Neural cell (in vitro differentiated cells): ENCODE results near the gene UBE2I. TPM values are rescaled to one million over a fixed set of nuclear protein-coding genes. Genes with fewer than 3 reads are reported as not detected.

Source experiments
- H2AFZ ChIP-seq: fragments of 200-600, 300-800 bp; sonication (generic), shearing (Covaris generic); 2 replicates; pipeline ENCODE4 v1.6.0; 2014; ENCODE audit warnings: low read depth, mild to moderate bottlenecking, antibody characterized with exemption, low read length, moderate library complexity
- H3F3A ChIP-seq: fragments of 200-600 bp; shearing (Covaris generic); 2 replicates; pipeline ENCODE4 v1.6.1; 2016; ENCODE audit warnings: mild to moderate bottlenecking, moderate library complexity, mixed read lengths, antibody characterized with exemption, low read length; ENCODE audit not compliant: insufficient read depth, poor library complexity, severe bottlenecking
- H3K27ac ChIP-seq: fragments of 200-600, 300-800 bp; sonication (generic), shearing (Covaris generic); 2 replicates; pipeline ENCODE4 v1.5.1; 2014; ENCODE audit warnings: mild to moderate bottlenecking, low read length, moderate library complexity
- H3K27me3 ChIP-seq: fragments of 300-800, 200-600 bp; sonication (generic), shearing (Covaris generic); 2 replicates; pipeline ENCODE4 v1.6.0; 2014; ENCODE audit warnings: mild to moderate bottlenecking, low read depth, low read length, moderate library complexity; ENCODE audit not compliant: insufficient read depth
- H3K36me3 ChIP-seq: fragments of 300-800, 200-600 bp; sonication (generic), shearing (Covaris generic); 2 replicates; pipeline ENCODE4 v1.5.1; 2014; ENCODE audit warnings: mild to moderate bottlenecking, antibody characterized with exemption, low read length, moderate library complexity; ENCODE audit not compliant: insufficient read depth
- H3K4me2 ChIP-seq: fragments of 300-800, 200-600 bp; sonication (generic), shearing (Covaris generic); 2 replicates; pipeline ENCODE4 v1.6.0; 2014; ENCODE audit warnings: mild to moderate bottlenecking, low read length
- H3K4me3 ChIP-seq: fragments of 300-800, 200-600 bp; sonication (generic), shearing (Covaris generic); 2 replicates; pipeline ENCODE4 v1.5.1; 2014; ENCODE audit warnings: mild to moderate bottlenecking, low read length, moderate library complexity
- H3K79me2 ChIP-seq: fragments of 200-600 bp; shearing (Covaris generic); replicated peaks from 2 replicates; pipeline ENCODE4 v1.6.0; 2014; ENCODE audit warnings: mild to moderate bottlenecking, low read length, moderate library complexity; ENCODE audit not compliant: insufficient read depth
- H3K9ac ChIP-seq: fragments of 300-800, 200-600 bp; sonication (generic), shearing (Covaris generic); 2 replicates; pipeline ENCODE4 v1.6.1; 2016; ENCODE audit warnings: mild to moderate bottlenecking, low read length, mixed read lengths
- H3K9me2 ChIP-seq: fragments of 200-600 bp; shearing (Covaris generic); 2 replicates; pipeline ENCODE4 v1.6.1; 2016; ENCODE audit warnings: mild to moderate bottlenecking, low read length, mixed read lengths; ENCODE audit not compliant: insufficient read depth
- H3K9me3 ChIP-seq: fragments of 200-600, 300-800 bp; sonication (generic), shearing (Covaris generic); 2 replicates; pipeline ENCODE4 v1.6.1; 2016; ENCODE audit warnings: mild to moderate bottlenecking, mixed run types, low read length, moderate library complexity, mixed read lengths
- H4K20me1 ChIP-seq: fragments of 200-600 bp; shearing (Covaris generic); 2 replicates; pipeline ENCODE4 v1.6.1; 2016; ENCODE audit warnings: mild to moderate bottlenecking, mixed run types; ENCODE audit not compliant: insufficient read depth
- EP300 ChIP-seq: fragments of 450-650 bp; conservative IDR thresholded peaks from 2 replicates; pipeline ENCODE4 v1.6.1; 2014; ENCODE audit warnings: antibody characterized with exemption, mild to moderate bottlenecking, moderate library complexity; ENCODE audit not compliant: poor library complexity, severe bottlenecking
- EZH2 ChIP-seq: fragments of 200-600, 300-800 bp; shearing (Covaris generic), sonication (generic); IDR thresholded peaks from 2 replicates; pipeline ENCODE4 v1.6.1; 2014; ENCODE audit warnings: antibody characterized with exemption, low read length, borderline replicate concordance, mild to moderate bottlenecking; ENCODE audit not compliant: insufficient read depth, poor library complexity, severe bottlenecking
- MXI1 ChIP-seq: fragments of 450-650 bp; conservative IDR thresholded peaks from 2 replicates; pipeline ENCODE4 v1.6.1; 2014; ENCODE audit warnings: antibody characterized with exemption, mild to moderate bottlenecking; ENCODE audit not compliant: poor library complexity, severe bottlenecking
- POLR2AphosphoS5 ChIP-seq: IDR thresholded peaks from 2 replicates; pipeline ENCODE4 v1.6.1; 2012
- RAD21 ChIP-seq: fragments of 450-650 bp; conservative IDR thresholded peaks from 2 replicates; pipeline ENCODE4 v1.6.1; 2014; ENCODE audit warnings: antibody characterized with exemption, mild to moderate bottlenecking, moderate library complexity
- SMC3 ChIP-seq: fragments of 450-650 bp; conservative IDR thresholded peaks from 2 replicates; pipeline ENCODE4 v1.6.1; 2014; ENCODE audit warnings: antibody characterized with exemption, mild to moderate bottlenecking, moderate library complexity; ENCODE audit not compliant: poor library complexity
- polyA plus RNA-seq: library from polyadenylated mRNA; depleted of rRNA; stranded (reverse); fragments of >200 nt; gene quantifications from 2 replicates; pipeline ENCODE4 v1.2.3, GENCODE V29; 2014
- TF ChIP-seq, protein P1 (sequence below): fragments of 450-650 bp; IDR thresholded peaks from 2 replicates; pipeline ENCODE4 v1.5.1; 2014; ENCODE audit warnings: antibody characterized with exemption, mild to moderate bottlenecking, moderate library complexity; ENCODE audit not compliant: poor library complexity, severe bottlenecking
- TF ChIP-seq, protein P2 (sequence below): IDR thresholded peaks from 2 replicates; pipeline ENCODE4 v1.6.1; 2012; ENCODE audit warnings: borderline replicate concordance

The UBE2I gene
- polyA plus RNA-seq, 1 donor from 2014 or later: 111 TPM

DNA sequence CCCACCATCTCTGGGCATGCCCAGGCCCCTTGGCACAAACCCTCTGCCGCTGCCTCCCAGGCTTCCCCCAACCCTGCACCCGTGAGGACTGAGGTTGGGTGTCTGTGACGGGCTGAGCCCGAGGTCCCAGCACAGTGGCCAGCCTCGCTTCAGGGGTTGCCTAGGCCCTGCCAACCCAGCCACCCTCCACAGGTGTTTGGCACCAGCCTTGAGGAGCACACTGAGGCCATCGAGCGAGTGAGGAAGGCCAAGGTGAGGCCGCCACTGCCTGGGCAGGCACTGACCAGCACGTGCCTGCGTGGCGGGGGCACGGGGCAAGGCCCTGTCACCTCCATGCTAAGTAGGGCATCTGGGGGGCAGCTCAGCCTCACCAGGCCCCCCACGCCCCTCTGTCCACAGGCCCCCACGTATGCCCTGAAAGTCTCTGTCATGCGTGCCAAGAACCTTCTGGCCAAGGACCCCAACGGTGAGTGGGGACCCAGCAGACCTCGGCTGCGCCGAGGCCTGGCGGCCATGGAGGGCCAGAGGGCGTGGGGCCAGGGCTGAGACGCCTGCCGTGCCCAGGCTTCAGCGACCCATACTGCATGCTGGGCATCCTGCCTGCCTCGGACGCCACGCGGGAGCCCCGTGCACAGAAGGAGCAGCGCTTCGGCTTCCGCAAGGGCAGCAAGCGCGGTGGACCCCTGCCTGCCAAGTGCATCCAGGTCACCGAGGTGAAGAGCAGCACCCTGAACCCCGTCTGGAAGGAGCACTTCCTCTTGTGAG is 31.5 kb downstream of the UBE2I start:
- Histone ChIP-seq H3K4me3 (no peak overlapping the region), H2AFZ (no peak overlapping the region), H3K27ac (no peak overlapping the region), H3K9me2 (no peaks in the 10 kb centered on the region), H3K9ac (no peak overlapping the region), H3K27me3 (no peaks in the 10 kb centered on the region), H3K36me3 (no peaks in the 10 kb centered on the region), H4K20me1 (no peaks in the 10 kb centered on the region), H3K9me3 (no peaks in the 10 kb centered on the region), H3K79me2 (peaks cover 8% of the 10 kb centered on the region), H3F3A (no peaks in the 10 kb centered on the region), H3K4me2 (no peak overlapping the region)
- TF ChIP-seq MXI1 (no peak), EZH2 (no peak), EP300 (no peak), RAD21 (no peak), POLR2AphosphoS5 (no peak), SMC3 (no peak)
- TF ChIP-seq, protein P1, sequence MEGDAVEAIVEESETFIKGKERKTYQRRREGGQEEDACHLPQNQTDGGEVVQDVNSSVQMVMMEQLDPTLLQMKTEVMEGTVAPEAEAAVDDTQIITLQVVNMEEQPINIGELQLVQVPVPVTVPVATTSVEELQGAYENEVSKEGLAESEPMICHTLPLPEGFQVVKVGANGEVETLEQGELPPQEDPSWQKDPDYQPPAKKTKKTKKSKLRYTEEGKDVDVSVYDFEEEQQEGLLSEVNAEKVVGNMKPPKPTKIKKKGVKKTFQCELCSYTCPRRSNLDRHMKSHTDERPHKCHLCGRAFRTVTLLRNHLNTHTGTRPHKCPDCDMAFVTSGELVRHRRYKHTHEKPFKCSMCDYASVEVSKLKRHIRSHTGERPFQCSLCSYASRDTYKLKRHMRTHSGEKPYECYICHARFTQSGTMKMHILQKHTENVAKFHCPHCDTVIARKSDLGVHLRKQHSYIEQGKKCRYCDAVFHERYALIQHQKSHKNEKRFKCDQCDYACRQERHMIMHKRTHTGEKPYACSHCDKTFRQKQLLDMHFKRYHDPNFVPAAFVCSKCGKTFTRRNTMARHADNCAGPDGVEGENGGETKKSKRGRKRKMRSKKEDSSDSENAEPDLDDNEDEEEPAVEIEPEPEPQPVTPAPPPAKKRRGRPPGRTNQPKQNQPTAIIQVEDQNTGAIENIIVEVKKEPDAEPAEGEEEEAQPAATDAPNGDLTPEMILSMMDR: no peak
- TF ChIP-seq, protein P2, sequence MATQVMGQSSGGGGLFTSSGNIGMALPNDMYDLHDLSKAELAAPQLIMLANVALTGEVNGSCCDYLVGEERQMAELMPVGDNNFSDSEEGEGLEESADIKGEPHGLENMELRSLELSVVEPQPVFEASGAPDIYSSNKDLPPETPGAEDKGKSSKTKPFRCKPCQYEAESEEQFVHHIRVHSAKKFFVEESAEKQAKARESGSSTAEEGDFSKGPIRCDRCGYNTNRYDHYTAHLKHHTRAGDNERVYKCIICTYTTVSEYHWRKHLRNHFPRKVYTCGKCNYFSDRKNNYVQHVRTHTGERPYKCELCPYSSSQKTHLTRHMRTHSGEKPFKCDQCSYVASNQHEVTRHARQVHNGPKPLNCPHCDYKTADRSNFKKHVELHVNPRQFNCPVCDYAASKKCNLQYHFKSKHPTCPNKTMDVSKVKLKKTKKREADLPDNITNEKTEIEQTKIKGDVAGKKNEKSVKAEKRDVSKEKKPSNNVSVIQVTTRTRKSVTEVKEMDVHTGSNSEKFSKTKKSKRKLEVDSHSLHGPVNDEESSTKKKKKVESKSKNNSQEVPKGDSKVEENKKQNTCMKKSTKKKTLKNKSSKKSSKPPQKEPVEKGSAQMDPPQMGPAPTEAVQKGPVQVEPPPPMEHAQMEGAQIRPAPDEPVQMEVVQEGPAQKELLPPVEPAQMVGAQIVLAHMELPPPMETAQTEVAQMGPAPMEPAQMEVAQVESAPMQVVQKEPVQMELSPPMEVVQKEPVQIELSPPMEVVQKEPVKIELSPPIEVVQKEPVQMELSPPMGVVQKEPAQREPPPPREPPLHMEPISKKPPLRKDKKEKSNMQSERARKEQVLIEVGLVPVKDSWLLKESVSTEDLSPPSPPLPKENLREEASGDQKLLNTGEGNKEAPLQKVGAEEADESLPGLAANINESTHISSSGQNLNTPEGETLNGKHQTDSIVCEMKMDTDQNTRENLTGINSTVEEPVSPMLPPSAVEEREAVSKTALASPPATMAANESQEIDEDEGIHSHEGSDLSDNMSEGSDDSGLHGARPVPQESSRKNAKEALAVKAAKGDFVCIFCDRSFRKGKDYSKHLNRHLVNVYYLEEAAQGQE: no peak

DNA sequence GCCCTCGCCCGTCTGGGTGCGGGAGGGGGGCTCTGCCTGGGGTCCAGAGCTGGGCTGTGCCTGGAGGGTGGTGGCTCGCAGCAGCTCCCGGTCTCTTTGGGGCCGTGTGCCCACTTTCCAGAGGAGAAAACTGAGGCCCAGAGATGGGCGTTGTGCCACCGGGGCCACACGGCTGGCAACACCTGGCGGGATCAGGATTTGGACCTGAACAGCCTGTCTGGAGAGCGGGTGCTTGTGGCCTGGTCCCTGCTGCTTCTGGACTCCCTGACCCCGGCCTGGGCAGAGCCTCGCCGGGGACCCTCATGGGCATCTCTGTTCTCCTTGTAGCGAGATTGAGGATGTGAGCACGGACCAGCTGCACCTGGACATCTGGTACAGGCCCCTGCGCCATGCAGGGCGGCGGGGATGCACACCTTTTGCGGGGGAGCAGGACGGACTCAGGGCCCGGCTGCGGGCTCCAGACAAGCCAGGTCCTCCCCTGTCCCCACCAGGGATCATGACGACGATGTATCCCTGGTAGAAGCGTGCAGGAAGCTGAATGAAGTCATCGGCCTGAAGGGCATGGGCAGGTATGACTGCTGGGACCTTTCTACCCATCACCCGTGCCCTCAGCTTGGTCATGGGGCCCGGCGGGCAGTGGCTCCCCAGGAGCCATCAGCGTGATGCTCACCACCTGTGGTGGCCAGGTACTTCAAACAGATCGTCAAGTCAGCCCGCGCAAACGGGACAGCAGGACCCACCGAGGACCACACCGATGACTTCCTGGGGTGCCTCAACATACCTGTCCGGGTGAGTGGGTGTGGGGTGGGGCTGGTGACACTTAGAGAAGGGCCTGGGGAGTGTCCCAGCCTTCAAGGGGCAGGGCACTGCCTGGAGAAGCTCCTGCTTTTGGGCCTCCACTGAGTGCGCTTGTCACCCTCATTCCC is 32.3 kb downstream of the UBE2I start:
- TF ChIP-seq SMC3: no peak
- no peak for TF ChIP-seq RAD21
- Histone ChIP-seq H3K36me3 (no peaks in the 10 kb centered on the region), H3K4me3 (peak overlapping the region; percentile 54), H3K79me2 (peaks cover 1% of the 10 kb centered on the region), H3K9me2 (no peaks in the 10 kb centered on the region), H3K9me3 (no peaks in the 10 kb centered on the region), H3F3A (no peaks in the 10 kb centered on the region), H3K4me2 (no peak overlapping the region), H2AFZ (no peak overlapping the region), H4K20me1 (no peaks in the 10 kb centered on the region), H3K27me3 (no peaks in the 10 kb centered on the region), H3K9ac (no peak overlapping the region), H3K27ac (no peak overlapping the region)
